Measurements from ENCODE around the gene MYO5C.

The MYO5C gene

GRCh38 chr15:52277575-52277974, 18.0 kb downstream of the MYO5C start:
- no peak for DNase-seq (ENCODE audit: low read depth)

- no peak for DNase-seq (ENCODE audit: low read depth)
Measured at GRCh38 chr15:52276256-52276770, 19.3 kb downstream of the MYO5C start.

- DNase-seq (ENCODE audit: low read depth): no peak
Measured at GRCh38 chr15:52263563-52264282, 31.9 kb downstream of the MYO5C start.

- no peak for DNase-seq (ENCODE audit: low read depth)
Measured at GRCh38 chr15:52262364-52262763, 33.2 kb downstream of the MYO5C start.

GRCh38 chr15:52261498-52262242, 33.9 kb downstream of the MYO5C start:
- no peak for DNase-seq (ENCODE audit: low read depth)

- DNase-seq (ENCODE audit: low read depth): no peak
Measured at GRCh38 chr15:52261026-52261425, 34.6 kb downstream of the MYO5C start.

GRCh38 chr15:52259503-52259902, 36.1 kb downstream of the MYO5C start:
- DNase-seq (ENCODE audit: low read depth): no peak

- no peak for DNase-seq (ENCODE audit: low read depth)
Measured at GRCh38 chr15:52258461-52258860, 37.1 kb downstream of the MYO5C start.

- no peak for DNase-seq (ENCODE audit: low read depth)
Measured at GRCh38 chr15:52257734-52258062, 37.9 kb downstream of the MYO5C start.

- DNase-seq (ENCODE audit: low read depth): no peak
Measured at GRCh38 chr15:52256930-52257733, 38.5 kb downstream of the MYO5C start.

GRCh38 chr15:52256366-52256765, 39.2 kb downstream of the MYO5C start:
- DNase-seq (ENCODE audit: low read depth): peak; percentile 65

GRCh38 chr15:52255935-52256334, 39.7 kb downstream of the MYO5C start:
- DNase-seq (ENCODE audit: low read depth): no peak

- no peak for DNase-seq (ENCODE audit: low read depth)
Measured at GRCh38 chr15:52255008-52255407, 40.6 kb downstream of the MYO5C start.

GRCh38 chr15:52254391-52254790, 41.2 kb downstream of the MYO5C start:
- DNase-seq (ENCODE audit: low read depth): no peak

- DNase-seq (ENCODE audit: low read depth): peak; percentile 86
Measured at GRCh38 chr15:52252781-52253180, 42.8 kb downstream of the MYO5C start.

- no peak for DNase-seq (ENCODE audit: low read depth)
Measured at GRCh38 chr15:52251144-52251860, 44.3 kb downstream of the MYO5C start.

- no peak for DNase-seq (ENCODE audit: low read depth)
Measured at GRCh38 chr15:52247461-52247860, 48.1 kb downstream of the MYO5C start.

- no peak for DNase-seq (ENCODE audit: low read depth)
Measured at GRCh38 chr15:52246686-52247431, 48.7 kb downstream of the MYO5C start.

GRCh38 chr15:52243697-52244555, 51.7 kb downstream of the MYO5C start:
- no peak for DNase-seq (ENCODE audit: low read depth)

- DNase-seq (ENCODE audit: low read depth): no peak
Measured at GRCh38 chr15:52243286-52243685, 52.3 kb downstream of the MYO5C start.
